DND-41 (cell line): ENCODE results near the gene DPM3.
"Not testable (repeated sequence)": the region's sequence is repeated elsewhere in the genome, so short reads cannot be mapped to it uniquely, and the experiment has no call there.

Source experiments
- ATAC-seq: fragments of 200-7000 bp; cut with Tn5 transposase; 3 replicates; pipeline ENCODE4 v1.9.1; 2021; ENCODE audit warnings: low read depth; ENCODE audit not compliant: insufficient read depth
- DNase-seq: peaks from one replicate; pipeline ENCODE4 v3.0.0-alpha.2; 2020
- H2AFZ ChIP-seq: 2 replicates; pipeline ENCODE4 v1.6.0; 2012; ENCODE audit warnings: low read depth, low read length
- H3K27ac ChIP-seq: 2 replicates; pipeline ENCODE4 v1.5.1; 2012; ENCODE audit warnings: low read length, inconsistent platforms
- H3K27me3 ChIP-seq: fragments of 200-600 bp; sonication (generic); 2 replicates; pipeline ENCODE4 v1.6.0; 2012; ENCODE audit warnings: low read length, mild to moderate bottlenecking, inconsistent platforms; ENCODE audit not compliant: insufficient read depth, poor library complexity
- H3K36me3 ChIP-seq: 2 replicates; pipeline ENCODE4 v1.5.1; 2012; ENCODE audit warnings: low read length, inconsistent platforms; ENCODE audit not compliant: insufficient read depth
- H3K4me1 ChIP-seq: 2 replicates; pipeline ENCODE4 v1.5.1; 2012; ENCODE audit warnings: mild to moderate bottlenecking, low read length; ENCODE audit not compliant: insufficient read depth
- H3K4me2 ChIP-seq: 2 replicates; pipeline ENCODE4 v1.6.0; 2012; ENCODE audit warnings: mild to moderate bottlenecking, moderate library complexity, low read length, inconsistent platforms; ENCODE audit not compliant: insufficient read depth
- H3K4me3 ChIP-seq, 2 experiments: fragments of 200-600 bp in 1 of 2; shearing (Covaris generic) in 1 of 2; 2 replicates each; pipeline ENCODE4 v1.5.1; 2012 to 2016; ENCODE audit warnings: inconsistent platforms in 2 of 2, low read length in 2 of 2, mild to moderate bottlenecking in 2 of 2, low read depth in 1 of 2, moderate library complexity in 1 of 2
- H3K79me2 ChIP-seq: 2 replicates; pipeline ENCODE4 v1.6.0; 2012; ENCODE audit warnings: low read length, inconsistent platforms; ENCODE audit not compliant: insufficient read depth
- H3K9ac ChIP-seq: 2 replicates; pipeline ENCODE4 v1.6.0; 2012; ENCODE audit warnings: low read depth, mild to moderate bottlenecking, inconsistent platforms, low read length, moderate library complexity
- H3K9me3 ChIP-seq: 2 replicates; pipeline ENCODE4 v1.5.1; 2012; ENCODE audit warnings: low read length, moderate library complexity, mild to moderate bottlenecking, inconsistent platforms; ENCODE audit not compliant: insufficient read depth, severe bottlenecking
- H4K20me1 ChIP-seq: 2 replicates; pipeline ENCODE4 v1.6.0; 2012; ENCODE audit warnings: low read length; ENCODE audit not compliant: insufficient read depth
- EZH2 ChIP-seq: IDR thresholded peaks from 3 replicates; pipeline ENCODE4 v1.6.1; 2012; ENCODE audit warnings: borderline replicate concordance, low read depth, mild to moderate bottlenecking, moderate library complexity, low read length, inconsistent platforms; ENCODE audit not compliant: severe bottlenecking
- TF ChIP-seq, protein P1 (sequence below): IDR thresholded peaks from 2 replicates; pipeline ENCODE4 v1.5.1; 2012; ENCODE audit warnings: borderline replicate concordance, low read length, moderate library complexity, mild to moderate bottlenecking; ENCODE audit not compliant: poor library complexity, severe bottlenecking; ENCODE audit errors: extremely low read depth

The DPM3 gene

DNA sequence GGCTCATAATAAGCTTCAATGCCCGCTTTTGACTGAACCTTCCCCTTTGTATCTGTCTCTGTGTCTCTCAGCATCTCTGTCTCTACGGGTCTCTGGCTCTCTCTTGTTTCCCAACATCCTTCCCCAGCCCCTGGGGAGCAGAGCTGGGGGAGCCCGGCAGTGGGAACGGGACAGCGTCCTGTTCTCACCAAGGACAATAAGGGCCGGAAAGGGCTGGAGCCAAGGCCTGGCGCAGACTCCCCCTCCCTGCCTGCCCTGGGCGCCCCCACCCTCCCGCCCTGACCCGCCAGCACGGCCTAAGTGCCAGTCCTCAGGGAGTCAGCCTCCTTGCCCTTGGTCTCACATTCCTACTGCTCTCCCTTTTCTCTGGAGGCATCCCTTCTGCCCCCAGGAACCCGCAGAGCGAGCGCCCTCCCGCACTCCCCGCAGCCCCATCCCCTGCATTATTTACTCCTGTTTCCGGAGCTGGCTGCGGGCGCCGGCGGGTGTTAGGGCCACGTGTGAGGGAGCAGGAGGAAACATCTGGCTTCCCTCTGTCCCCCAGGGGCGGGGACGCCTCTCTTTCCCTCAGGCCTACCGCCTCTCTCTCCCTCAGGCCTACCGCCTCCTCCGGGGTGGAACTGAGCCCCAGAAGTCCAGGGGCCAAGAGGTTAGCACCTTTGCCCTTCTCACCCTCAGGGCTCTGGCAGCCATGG is 26.3 kb upstream of the DPM3 start:
- H2AFZ ChIP-seq = no peak overlapping the region
- H3K79me2 ChIP-seq = peaks cover 4% of the 10 kb centered on the region
- no peak overlapping the region for H3K9ac ChIP-seq
- H3K27me3 ChIP-seq = no peaks in the 10 kb centered on the region
- DNase-seq = peak; percentile 51
- no peak overlapping the region for H3K27ac ChIP-seq
- no peaks in the 10 kb centered on the region for H3K9me3 ChIP-seq
- TF ChIP-seq, protein P1, sequence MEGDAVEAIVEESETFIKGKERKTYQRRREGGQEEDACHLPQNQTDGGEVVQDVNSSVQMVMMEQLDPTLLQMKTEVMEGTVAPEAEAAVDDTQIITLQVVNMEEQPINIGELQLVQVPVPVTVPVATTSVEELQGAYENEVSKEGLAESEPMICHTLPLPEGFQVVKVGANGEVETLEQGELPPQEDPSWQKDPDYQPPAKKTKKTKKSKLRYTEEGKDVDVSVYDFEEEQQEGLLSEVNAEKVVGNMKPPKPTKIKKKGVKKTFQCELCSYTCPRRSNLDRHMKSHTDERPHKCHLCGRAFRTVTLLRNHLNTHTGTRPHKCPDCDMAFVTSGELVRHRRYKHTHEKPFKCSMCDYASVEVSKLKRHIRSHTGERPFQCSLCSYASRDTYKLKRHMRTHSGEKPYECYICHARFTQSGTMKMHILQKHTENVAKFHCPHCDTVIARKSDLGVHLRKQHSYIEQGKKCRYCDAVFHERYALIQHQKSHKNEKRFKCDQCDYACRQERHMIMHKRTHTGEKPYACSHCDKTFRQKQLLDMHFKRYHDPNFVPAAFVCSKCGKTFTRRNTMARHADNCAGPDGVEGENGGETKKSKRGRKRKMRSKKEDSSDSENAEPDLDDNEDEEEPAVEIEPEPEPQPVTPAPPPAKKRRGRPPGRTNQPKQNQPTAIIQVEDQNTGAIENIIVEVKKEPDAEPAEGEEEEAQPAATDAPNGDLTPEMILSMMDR = no peak
- no peak for TF ChIP-seq EZH2
- H3K36me3 ChIP-seq = peaks cover 23% of the 10 kb centered on the region
- peaks cover 21% of the 10 kb centered on the region for H3K4me1 ChIP-seq
- no peak overlapping the region for H3K4me2 ChIP-seq
- peak; percentile 47; the same call in 2 of the 3 replicates for ATAC-seq
- H3K4me3 ChIP-seq = no peak overlapping the region
- H4K20me1 ChIP-seq = peaks cover 3% of the 10 kb centered on the region; the same call in 1 of the 2 replicates

DNA sequence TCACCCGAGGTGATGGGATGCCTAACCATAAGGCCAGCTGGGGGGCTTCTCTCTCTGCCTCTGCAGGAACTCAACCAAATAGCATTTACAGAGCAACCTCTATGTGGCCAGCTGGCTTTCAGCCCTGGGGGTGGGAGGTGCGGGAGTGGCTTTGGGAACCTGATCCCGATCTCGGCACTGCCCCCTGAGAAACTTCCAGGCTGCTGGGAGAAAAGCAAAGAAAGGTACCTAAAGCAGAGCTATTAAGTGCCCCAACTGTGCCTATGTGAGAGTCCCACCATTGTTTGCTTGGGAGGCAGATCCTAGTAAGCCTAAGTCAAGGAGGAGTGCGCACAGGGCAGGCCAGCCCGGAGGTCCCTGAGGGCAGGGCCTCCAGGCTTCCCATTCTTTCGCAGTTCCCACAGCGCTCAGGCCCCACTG is 25.7 kb upstream of the DPM3 start:
- Histone ChIP-seq H3K4me2 (no peak overlapping the region), H3K4me3 (no peak overlapping the region), H3K79me2 (no peaks in the 10 kb centered on the region), H3K27me3 (no peaks in the 10 kb centered on the region), H3K9ac (no peak overlapping the region), H3K27ac (no peak overlapping the region), H3K36me3 (peaks cover 22% of the 10 kb centered on the region), H4K20me1 (peaks cover 3% of the 10 kb centered on the region; the same call in 1 of the 2 replicates), H3K9me3 (no peaks in the 10 kb centered on the region), H3K4me1 (peaks cover 16% of the 10 kb centered on the region), H2AFZ (no peak overlapping the region)
- DNase-seq (no peak), ATAC-seq (no peak)
- TF ChIP-seq, protein P1 = no peak
- no peak for TF ChIP-seq EZH2

DNA sequence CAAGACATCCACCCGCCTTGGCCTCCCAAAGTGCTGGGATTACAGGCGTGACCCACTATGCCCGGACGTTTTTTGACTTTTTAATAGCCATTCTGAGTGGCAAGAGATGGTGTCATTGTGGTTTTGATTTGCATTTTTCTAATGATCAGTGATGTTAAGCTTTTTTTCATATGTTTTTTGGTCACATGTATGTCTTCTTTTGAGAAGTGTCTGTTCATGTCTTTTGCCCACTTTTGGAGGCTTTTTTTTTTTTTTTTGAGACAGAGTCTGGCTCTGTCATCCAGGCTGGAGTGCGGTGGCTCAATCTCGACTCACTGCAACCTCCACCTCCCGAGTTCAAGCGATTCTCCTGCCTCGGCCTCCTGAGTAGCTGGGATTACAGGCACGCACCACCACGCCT is 24.3 kb upstream of the DPM3 start:
- H2AFZ ChIP-seq, H3K4me3 ChIP-seq, H3K9me3 ChIP-seq, H3K4me2 ChIP-seq, DNase-seq, H3K79me2 ChIP-seq, H3K9ac ChIP-seq, H3K27ac ChIP-seq, H4K20me1 ChIP-seq, H3K27me3 ChIP-seq, ATAC-seq: not testable (repeated sequence)
- Histone ChIP-seq H3K36me3 (peaks cover 11% of the 10 kb centered on the region), H3K4me1 (peaks cover 14% of the 10 kb centered on the region)

DNA sequence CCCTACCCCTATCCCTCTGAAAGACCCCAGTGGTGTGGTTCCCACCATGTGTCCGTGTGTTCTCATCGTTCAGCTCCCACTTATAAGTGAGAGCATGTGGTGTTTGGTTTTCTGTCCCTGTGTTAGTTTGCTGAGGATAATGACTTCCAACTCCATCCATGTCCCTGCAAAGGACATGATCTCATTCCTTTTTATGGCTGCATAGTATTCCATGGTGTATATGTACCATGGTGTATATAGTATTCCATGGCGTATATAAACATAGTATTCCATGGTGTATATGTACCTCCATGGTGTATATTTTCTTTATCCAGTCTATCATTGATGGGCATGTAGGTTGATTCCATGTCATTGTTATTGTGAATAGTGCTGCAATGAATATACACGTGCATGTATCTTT is 23.5 kb upstream of the DPM3 start:
- H3K4me1 ChIP-seq = peaks cover 14% of the 10 kb centered on the region
- H4K20me1 ChIP-seq, H3K79me2 ChIP-seq, ATAC-seq, H3K36me3 ChIP-seq, H3K4me3 ChIP-seq, H3K9me3 ChIP-seq, H3K4me2 ChIP-seq, H3K9ac ChIP-seq, H2AFZ ChIP-seq, H3K27ac ChIP-seq, H3K27me3 ChIP-seq, DNase-seq: not testable (repeated sequence)

DNA sequence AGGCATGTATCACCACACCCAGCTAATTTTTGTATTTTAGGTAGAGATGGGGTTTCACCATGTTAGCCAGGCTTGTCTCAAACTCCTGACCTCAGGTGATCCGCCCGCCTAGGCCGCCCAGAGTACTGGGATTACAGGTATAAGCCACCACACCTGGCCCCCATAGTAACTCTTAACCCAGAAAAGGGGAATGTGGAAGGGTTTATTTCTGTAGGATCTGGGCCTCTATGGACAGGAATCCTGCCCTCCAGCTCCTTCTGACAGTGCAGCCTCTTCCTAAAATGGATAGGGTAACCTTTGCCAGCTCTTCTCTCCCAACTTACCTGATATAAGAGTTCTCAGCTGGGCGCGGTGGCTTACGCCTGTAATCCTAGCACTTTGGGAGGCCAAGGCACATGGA is 22.3 kb upstream of the DPM3 start:
- H3K27ac ChIP-seq, H3K27me3 ChIP-seq, ATAC-seq, H3K9ac ChIP-seq, H4K20me1 ChIP-seq, H3K79me2 ChIP-seq, H3K4me2 ChIP-seq, H2AFZ ChIP-seq, H3K4me1 ChIP-seq, DNase-seq, H3K4me3 ChIP-seq, H3K36me3 ChIP-seq, H3K9me3 ChIP-seq: not testable (repeated sequence)
